Natural killer cell treated with Interleukin-12 subunit alpha and Interleukin-12 subunit beta and Interleukin-15 and Interleukin-18, amount 100 ng/mL, for 72 hours (primary cell): ENCODE measurements around the gene DRAP1. TPM values are rescaled to one million over a fixed set of nuclear protein-coding genes. Genes with fewer than 3 reads are reported as not detected.
A peak's percentile ranks its signal among the peaks of the same experiment; 100 is the strongest.

Source experiments
- ATAC-seq, 2 donors: fragments of 150-1000 bp; cut with Tn5 transposase in 1 of 2; sonication (Bioruptor Pico), chemical (Tn5 transposase) in 1 of 2; 2 replicates each; pipeline ENCODE4 v1.10.0; 2021
- DNase-seq: peaks from one replicate; pipeline ENCODE4 v3.0.0; 2022; ENCODE audit warnings: low spot score
- H3K27ac Mint-ChIP-seq, 2 donors: 1 replicate in 1 of 2; 2 replicates in 1 of 2; pipeline ENCODE4 v1.8.0; 2022; ENCODE audit warnings: mixed read lengths in 2 of 2, mild to moderate bottlenecking in 1 of 2, moderate library complexity in 1 of 2
- H3K27me3 Mint-ChIP-seq, 2 donors: 1 replicate in 1 of 2; 2 replicates in 1 of 2; pipeline ENCODE4 v1.8.0; 2022; ENCODE audit warnings: mixed read lengths in 2 of 2
- H3K36me3 Mint-ChIP-seq: one replicate; pipeline ENCODE4 v1.8.0; 2022; ENCODE audit warnings: mixed read lengths
- H3K4me1 Mint-ChIP-seq, 2 donors: 1 replicate in 1 of 2; 2 replicates in 1 of 2; pipeline ENCODE4 v1.8.0; 2022; ENCODE audit warnings: low read depth in 2 of 2, mixed read lengths in 2 of 2, mild to moderate bottlenecking in 1 of 2
- H3K4me3 Mint-ChIP-seq: one replicate; pipeline ENCODE4 v1.8.0; 2022; ENCODE audit warnings: mixed read lengths
- H3K9me3 Mint-ChIP-seq: 2 replicates; pipeline ENCODE4 v1.8.0; 2022; ENCODE audit warnings: mixed read lengths
- total RNA-seq, 2 donors: library from RNA; stranded (reverse); gene quantifications; one replicate each; pipeline ENCODE4 v1.2.3, GENCODE V29; 2022

Gene DRAP1
- total RNA-seq, 2 donors from 2014 or later: 88.5 to 95.6 TPM

DNA sequence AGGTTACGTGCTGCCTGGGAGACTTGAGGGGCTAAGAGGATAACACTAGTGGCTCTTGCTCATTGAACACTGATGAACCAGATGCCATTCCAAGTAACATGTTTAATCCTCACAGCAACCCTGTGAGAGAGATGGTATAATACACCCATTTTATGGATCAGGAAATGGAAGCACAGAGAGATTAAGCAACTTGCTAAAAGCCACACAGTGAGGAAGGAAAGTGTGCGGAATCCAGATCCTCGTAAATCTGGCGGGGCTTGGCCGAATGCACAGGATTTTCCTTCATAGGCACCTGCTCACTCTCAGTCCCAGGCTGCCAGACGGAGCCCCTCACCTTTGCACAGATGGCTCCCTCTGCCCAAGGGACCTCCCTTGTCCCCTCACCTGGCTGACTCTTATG, 11.3 kb upstream of the DRAP1 start:
- ATAC-seq (no peak), DNase-seq (no peak)
- no peak overlapping the region for H3K27ac Mint-ChIP-seq
- no peak overlapping the region for H3K4me3 Mint-ChIP-seq
- no peaks in the 10 kb centered on the region for H3K36me3 Mint-ChIP-seq
- H3K9me3 Mint-ChIP-seq: no peaks in the 10 kb centered on the region
- H3K27me3 Mint-ChIP-seq: peaks cover 0 to 2% of the 10 kb centered on the region in 2 donors
- H3K4me1 Mint-ChIP-seq: peaks cover 0 to 4% of the 10 kb centered on the region in 2 donors

DNA sequence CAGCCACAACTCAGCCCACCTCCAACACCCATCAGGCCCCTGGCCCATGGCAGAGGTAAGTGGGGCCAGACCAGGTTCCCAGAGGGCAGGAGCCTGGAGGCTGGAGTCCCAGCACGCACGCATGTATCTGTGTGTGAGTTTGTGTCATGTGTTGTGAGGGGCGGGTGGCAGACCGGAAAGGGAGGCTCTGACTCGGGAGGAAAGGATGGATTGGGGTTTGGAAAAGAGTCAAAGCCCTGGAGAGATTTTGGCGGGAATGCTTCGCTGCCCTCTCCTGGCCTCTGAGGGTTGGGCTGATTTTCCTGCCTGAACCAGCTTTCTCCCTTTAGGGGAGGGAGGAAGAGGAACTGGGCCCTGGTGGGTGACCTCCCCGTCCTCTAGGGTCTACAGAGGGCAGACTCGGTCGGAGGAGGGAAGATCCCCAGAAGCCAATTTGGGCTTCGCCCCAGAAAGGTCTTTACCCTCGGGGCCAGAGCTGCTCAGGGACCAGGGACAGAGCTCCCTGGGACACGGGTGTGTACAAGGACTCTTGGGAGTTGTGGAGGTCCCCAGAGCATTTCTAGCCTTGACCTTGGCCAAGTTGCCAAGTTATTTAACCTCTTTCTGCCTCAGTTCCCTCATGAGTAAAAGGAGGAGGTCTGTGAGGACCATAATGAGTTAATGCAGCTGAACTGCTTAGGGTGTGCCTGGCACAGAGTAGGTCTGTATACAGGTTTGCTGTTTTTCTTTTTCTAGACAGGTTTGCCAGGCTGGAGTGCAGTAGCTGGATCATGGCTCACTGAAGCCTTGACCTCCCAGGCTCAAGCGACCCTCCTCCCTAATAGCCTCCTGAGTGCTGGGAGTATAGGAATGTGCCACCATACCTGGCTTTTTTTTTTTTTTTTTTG, 7.3 kb upstream of the DRAP1 start:
- ATAC-seq (no peak), DNase-seq (no peak)
- Mint-ChIP-seq H3K27ac (no peak overlapping the region), H3K4me1 (peaks cover 17 to 22% of the 10 kb centered on the region in 2 donors), H3K36me3 (no peaks in the 10 kb centered on the region), H3K9me3 (no peaks in the 10 kb centered on the region), H3K27me3 (peaks cover 0 to 2% of the 10 kb centered on the region in 2 donors), H3K4me3 (no peak overlapping the region)

DNA sequence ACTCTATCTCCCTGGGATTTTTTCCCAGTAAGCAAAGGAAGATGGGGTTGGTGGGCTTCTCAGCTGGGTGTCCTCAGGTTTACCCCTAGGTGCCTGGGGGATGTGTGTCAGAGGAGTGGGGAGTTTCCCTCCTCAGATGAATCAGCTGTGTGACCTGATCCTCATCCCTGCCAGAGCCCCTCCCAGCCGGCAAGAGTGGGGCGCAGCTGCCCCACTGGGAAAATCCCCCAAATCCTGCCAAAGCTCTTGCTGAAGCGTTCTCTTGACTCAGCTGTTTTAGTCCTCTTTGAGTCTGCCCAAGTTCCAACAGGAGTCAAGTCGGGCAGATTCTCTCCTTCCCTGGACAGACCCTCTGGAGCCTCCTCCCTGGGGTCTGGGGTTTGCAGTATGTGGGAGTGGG, 6.4 kb upstream of the DRAP1 start:
- Mint-ChIP-seq H3K4me3 (no peak overlapping the region), H3K36me3 (no peaks in the 10 kb centered on the region)
- no peak for ATAC-seq

DNA sequence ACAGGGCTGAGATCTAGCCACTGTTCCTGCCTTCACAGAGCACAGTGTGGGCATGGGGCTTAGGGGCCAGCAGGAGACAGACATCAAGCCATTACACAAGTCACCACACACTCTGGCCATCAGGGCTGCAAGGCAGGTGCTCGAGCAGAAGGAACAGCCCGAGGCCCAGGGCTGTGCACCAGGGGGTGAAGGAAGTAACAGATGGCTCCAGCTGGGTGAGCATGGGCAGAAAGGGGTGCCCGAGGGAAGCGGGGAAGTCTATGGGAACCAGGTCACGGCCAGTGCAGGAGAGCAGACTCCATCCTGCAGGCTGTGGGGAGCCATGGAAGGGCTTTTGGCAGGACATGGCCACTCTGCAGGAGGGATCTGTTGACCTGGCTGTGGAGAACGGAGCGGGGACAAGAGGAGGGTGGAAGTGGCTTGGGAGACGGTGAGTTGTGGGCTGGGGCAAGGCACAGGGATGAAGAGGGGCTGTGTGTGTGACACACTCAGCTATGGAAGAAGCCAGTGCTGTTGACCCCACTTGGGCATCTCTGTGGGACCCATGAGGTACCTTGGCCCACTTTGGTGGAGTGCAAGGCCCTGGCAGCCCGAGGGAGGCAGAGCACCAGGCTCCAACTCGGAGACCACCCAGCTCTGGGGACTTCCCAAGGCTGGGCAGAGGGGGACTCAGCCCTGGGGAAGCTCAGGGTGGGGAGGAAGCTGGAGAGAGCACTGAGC, 4.0 kb upstream of the DRAP1 start:
- Mint-ChIP-seq H3K27ac (peak overlapping the region in 1 of 2 donors; percentile 80), H3K4me3 (no peak overlapping the region), H3K9me3 (no peaks in the 10 kb centered on the region), H3K4me1 (peaks cover 21 to 23% of the 10 kb centered on the region in 2 donors), H3K27me3 (no peaks in the 10 kb centered on the region), H3K36me3 (no peaks in the 10 kb centered on the region)
- DNase-seq: no peak
- ATAC-seq: no peak

More for the DNA sequence above, 6.4 kb upstream of the DRAP1 start:
- H3K4me1 Mint-ChIP-seq: peaks cover 21 to 26% of the 10 kb centered on the region in 2 donors
- H3K9me3 Mint-ChIP-seq: no peaks in the 10 kb centered on the region
- H3K27ac Mint-ChIP-seq: no peak overlapping the region
- no peak for DNase-seq
- H3K27me3 Mint-ChIP-seq: peaks cover 0 to 2% of the 10 kb centered on the region in 2 donors

- Mint-ChIP-seq H3K27me3 (no peaks in the 10 kb centered on the region), H3K27ac (no peak overlapping the region), H3K36me3 (no peaks in the 10 kb centered on the region), H3K9me3 (no peaks in the 10 kb centered on the region), H3K4me3 (no peak overlapping the region), H3K4me1 (peaks cover 21 to 23% of the 10 kb centered on the region in 2 donors)
- ATAC-seq (no peak), DNase-seq (no peak)
Measured at GRCh38 chr11:65915821-65916251, 3.4 kb upstream of the DRAP1 start.

- no peak for ATAC-seq
- H3K4me3 Mint-ChIP-seq: peak overlapping the region; percentile 59
Measured at GRCh38 chr11:65916391-65916790, 2.8 kb upstream of the DRAP1 start.

GRCh38 chr11:65917077-65917433, 2.2 kb upstream of the DRAP1 start:
- peak overlapping the region; percentile 47 to 72 for H3K27ac Mint-ChIP-seq
- H3K4me1 Mint-ChIP-seq: peaks cover 21 to 24% of the 10 kb centered on the region in 2 donors
- H3K36me3 Mint-ChIP-seq: no peaks in the 10 kb centered on the region
- no peaks in the 10 kb centered on the region for H3K27me3 Mint-ChIP-seq
- DNase-seq: no peak
- ATAC-seq: no peak
- no peaks in the 10 kb centered on the region for H3K9me3 Mint-ChIP-seq
- peak overlapping the region; percentile 59 for H3K4me3 Mint-ChIP-seq

More at GRCh38 chr11:65916391-65916790, 2.8 kb upstream of the DRAP1 start:
- H3K27ac Mint-ChIP-seq: peak overlapping the region; percentile 47 to 72
- H3K9me3 Mint-ChIP-seq: no peaks in the 10 kb centered on the region
- H3K36me3 Mint-ChIP-seq: no peaks in the 10 kb centered on the region
- no peaks in the 10 kb centered on the region for H3K27me3 Mint-ChIP-seq
- H3K4me1 Mint-ChIP-seq: peaks cover 21 to 23% of the 10 kb centered on the region in 2 donors
- DNase-seq: no peak

- peaks cover 21 to 26% of the 10 kb centered on the region in 2 donors for H3K4me1 Mint-ChIP-seq
- H3K4me3 Mint-ChIP-seq: peak overlapping the region; percentile 90
- DNase-seq (no peak), ATAC-seq (no peak)
- H3K36me3 Mint-ChIP-seq: no peaks in the 10 kb centered on the region
- H3K27ac Mint-ChIP-seq: peak overlapping the region; percentile 75 to 78
- no peaks in the 10 kb centered on the region for H3K27me3 Mint-ChIP-seq
- H3K9me3 Mint-ChIP-seq: no peaks in the 10 kb centered on the region
Measured at GRCh38 chr11:65917434-65918210, 1.6 kb upstream of the DRAP1 start.

DNA sequence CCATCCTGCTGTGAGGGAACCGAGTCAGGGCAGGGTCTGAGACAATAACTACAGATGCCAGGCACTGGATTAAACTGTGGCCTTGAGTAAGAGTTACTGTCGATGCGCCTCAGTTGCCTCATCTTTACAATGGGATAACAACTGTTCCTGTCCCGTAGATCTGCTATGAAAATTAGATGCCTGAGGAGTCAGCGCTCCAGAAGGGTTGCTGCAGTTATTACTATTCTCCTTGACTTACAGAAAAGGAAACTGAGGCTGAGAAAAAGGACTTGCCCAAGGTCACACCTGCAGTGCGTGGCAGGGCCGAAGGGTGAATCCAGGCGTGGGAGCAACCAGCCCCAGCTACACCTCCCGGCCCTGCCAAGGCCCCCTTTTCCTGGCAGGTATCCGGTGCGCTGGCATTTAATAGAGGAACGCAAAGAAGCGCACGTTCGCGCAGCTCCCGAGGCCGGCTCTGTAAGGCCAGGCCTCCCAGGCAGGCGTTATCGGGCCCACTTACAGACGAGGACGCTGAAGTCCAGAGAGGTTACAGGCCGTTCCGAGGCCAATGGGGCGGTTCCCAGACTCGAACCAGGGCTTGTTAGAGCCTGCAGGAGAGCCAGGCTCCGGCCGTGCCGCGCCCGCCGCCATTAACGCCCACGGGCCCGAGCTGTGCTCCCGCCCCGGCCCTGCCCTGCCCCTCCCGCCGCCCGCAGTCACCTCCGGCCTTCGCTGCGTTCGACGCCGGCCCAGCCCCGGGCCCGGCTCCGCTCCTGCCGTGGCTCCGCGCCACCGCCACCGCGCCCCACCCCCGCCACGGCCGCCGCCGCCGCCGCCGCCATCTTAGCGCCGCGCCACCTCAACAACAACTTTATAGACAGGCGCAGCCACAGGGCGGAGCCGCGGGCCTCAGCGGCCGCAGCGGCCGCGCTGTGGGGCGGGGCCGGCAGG, 750 bp upstream of the DRAP1 start, which contains the start of gene C11orf68:
Gene C11orf68 (minus strand): TSS at position 852 of the 930 bp plus-strand sequence. CDS start 31 bp downstream, at position 821.
- no peaks in the 10 kb centered on the region for H3K9me3 Mint-ChIP-seq
- H3K36me3 Mint-ChIP-seq: no peaks in the 10 kb centered on the region
- H3K4me3 Mint-ChIP-seq: peak within 1 kb of the TSS; percentile 90
- H3K4me1 Mint-ChIP-seq: peaks cover 21 to 29% of the 10 kb centered on the region in 2 donors
- ATAC-seq: peak in 1 of 2 donors; percentile 86
- no peaks in the 10 kb centered on the region for H3K27me3 Mint-ChIP-seq
- peak within 1 kb of the TSS; percentile 75 to 78 for H3K27ac Mint-ChIP-seq
- DNase-seq: no peak

- H3K36me3 Mint-ChIP-seq: no peaks in the 10 kb centered on the region
- peaks cover 17 to 25% of the 10 kb centered on the region in 2 donors for H3K4me1 Mint-ChIP-seq
- peak overlapping the region; percentile 90 for H3K4me3 Mint-ChIP-seq
Measured at GRCh38 chr11:65919573-65920371, 546 bp downstream of the DRAP1 start.

DNA sequence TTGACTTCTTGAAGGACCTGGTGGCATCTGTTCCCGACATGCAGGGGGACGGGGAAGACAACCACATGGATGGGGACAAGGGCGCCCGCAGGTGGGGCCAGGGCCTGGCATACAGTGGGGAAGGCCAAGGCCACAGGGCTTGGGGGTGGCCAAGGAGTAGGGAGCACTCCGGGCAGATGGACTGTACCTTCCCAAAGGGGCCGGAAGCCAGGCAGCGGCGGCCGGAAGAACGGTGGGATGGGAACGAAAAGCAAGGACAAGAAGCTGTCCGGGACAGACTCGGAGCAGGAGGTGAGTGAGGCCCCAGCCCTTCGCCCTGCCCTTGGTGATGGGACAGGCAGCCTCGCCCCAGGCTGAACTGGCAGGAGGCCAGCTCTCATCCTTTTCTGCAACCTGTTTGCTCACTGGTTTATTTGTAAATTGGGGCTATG, 1.2 kb downstream of the DRAP1 start:
- H3K9me3 Mint-ChIP-seq: no peaks in the 10 kb centered on the region
- H3K36me3 Mint-ChIP-seq: no peaks in the 10 kb centered on the region
- peaks cover 12 to 19% of the 10 kb centered on the region in 2 donors for H3K4me1 Mint-ChIP-seq
- DNase-seq (no peak), ATAC-seq (no peak)
- peak overlapping the region; percentile 72 to 75 for H3K27ac Mint-ChIP-seq
- H3K4me3 Mint-ChIP-seq: peak overlapping the region; percentile 90
- H3K27me3 Mint-ChIP-seq: no peaks in the 10 kb centered on the region

More at GRCh38 chr11:65919573-65920371, 546 bp downstream of the DRAP1 start:
- DNase-seq (peak; percentile 71), ATAC-seq (peak; percentile 67 to 75)
- H3K9me3 Mint-ChIP-seq: no peaks in the 10 kb centered on the region
- H3K27me3 Mint-ChIP-seq: no peaks in the 10 kb centered on the region
- peak overlapping the region; percentile 72 to 75 for H3K27ac Mint-ChIP-seq

DNA sequence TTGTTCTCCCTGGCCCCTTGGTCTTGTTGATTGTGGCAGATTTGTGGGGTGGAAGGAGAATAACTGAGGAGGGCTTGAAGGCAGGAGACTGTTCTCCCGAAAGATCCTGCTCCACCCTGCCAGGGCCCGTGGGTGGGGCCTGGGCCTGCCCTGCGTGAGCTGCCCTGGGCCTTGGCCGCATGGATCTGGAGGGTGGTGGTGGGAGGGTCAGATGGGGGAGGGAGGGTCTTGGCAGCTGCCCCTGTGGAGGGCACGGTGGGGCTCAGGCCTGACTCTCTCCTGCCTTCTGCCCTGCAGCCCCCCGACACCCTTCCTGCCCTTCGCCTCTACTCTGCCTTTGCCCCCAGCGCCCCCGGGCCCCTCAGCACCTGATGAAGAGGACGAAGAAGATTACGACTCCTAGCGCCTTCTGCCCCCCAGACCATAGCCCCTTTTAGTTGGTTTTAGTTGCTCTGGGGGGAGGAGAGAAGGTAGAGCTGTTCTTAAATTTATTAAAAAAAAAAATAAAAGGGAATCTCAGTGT, 1.9 kb downstream of the DRAP1 start:
- H3K4me1 Mint-ChIP-seq: peaks cover 12 to 19% of the 10 kb centered on the region in 2 donors
- no peak overlapping the region for H3K27ac Mint-ChIP-seq
- DNase-seq (no peak), ATAC-seq (no peak)
- H3K36me3 Mint-ChIP-seq: no peaks in the 10 kb centered on the region
- H3K4me3 Mint-ChIP-seq: peak overlapping the region; percentile 90
- H3K9me3 Mint-ChIP-seq: no peaks in the 10 kb centered on the region
- H3K27me3 Mint-ChIP-seq: no peaks in the 10 kb centered on the region
